Glutamatergic neuron (in vitro differentiated cells): ENCODE data around the gene NISCH. TPM values are rescaled to one million over a fixed set of nuclear protein-coding genes. Genes with fewer than 3 reads are reported as not detected.

ENCODE experiments used
- DNase-seq: peaks from one replicate; pipeline ENCODE4 v3.0.0; 2022
- H3K27ac Mint-ChIP-seq: one replicate; pipeline ENCODE4 v1.8.0; 2020; ENCODE audit warnings: mild to moderate bottlenecking, mixed read lengths, inconsistent platforms; ENCODE audit not compliant: unreplicated experiment
- H3K27me3 Mint-ChIP-seq: one replicate; pipeline ENCODE4 v1.8.0; 2020; ENCODE audit warnings: mild to moderate bottlenecking, moderate library complexity, mixed read lengths, inconsistent platforms; ENCODE audit not compliant: unreplicated experiment
- H3K36me3 Mint-ChIP-seq: one replicate; pipeline ENCODE4 v1.8.0; 2020; ENCODE audit warnings: mild to moderate bottlenecking, mixed read lengths, inconsistent platforms; ENCODE audit not compliant: unreplicated experiment
- H3K4me1 Mint-ChIP-seq: one replicate; pipeline ENCODE4 v1.8.0; 2020; ENCODE audit warnings: mild to moderate bottlenecking, low read depth, mixed read lengths, inconsistent platforms; ENCODE audit not compliant: unreplicated experiment
- H3K4me3 Mint-ChIP-seq: one replicate; pipeline ENCODE4 v1.8.0; 2020; ENCODE audit warnings: mild to moderate bottlenecking, mixed read lengths, inconsistent platforms; ENCODE audit not compliant: unreplicated experiment
- H3K9me3 Mint-ChIP-seq: one replicate; pipeline ENCODE4 v1.8.0; 2020; ENCODE audit warnings: mild to moderate bottlenecking, moderate library complexity, mixed read lengths, inconsistent platforms; ENCODE audit not compliant: unreplicated experiment
- total RNA-seq: library from RNA; stranded (reverse); fragmentation: NEBNext Ultra II Directional; extraction: Animal tissue kit (Norgen Biotek cat#: 25700); gene quantifications from one replicate; pipeline ENCODE4 v1.2.1, GENCODE V29; 2021; ENCODE audit not compliant: unreplicated experiment
- TF ChIP-seq, protein P1 (sequence below): fragments of 200-600 bp; sonication (generic); IDR thresholded peaks from one replicate; pipeline ENCODE4 v1.5.0; 2021; ENCODE audit not compliant: partially characterized antibody, unreplicated experiment

The NISCH gene
- total RNA-seq, 1 donor from 2014 or later, result 280 TPM

GRCh38 chr3:52428151-52429005, 27.0 kb upstream of the NISCH start:
- Mint-ChIP-seq H3K36me3 (no peaks in the 10 kb centered on the region), H3K4me1 (peaks cover 9% of the 10 kb centered on the region), H3K4me3 (no peak overlapping the region), H3K27ac (no peak overlapping the region), H3K9me3 (no peaks in the 10 kb centered on the region), H3K27me3 (peaks cover 3% of the 10 kb centered on the region)
- TF ChIP-seq, protein P1, sequence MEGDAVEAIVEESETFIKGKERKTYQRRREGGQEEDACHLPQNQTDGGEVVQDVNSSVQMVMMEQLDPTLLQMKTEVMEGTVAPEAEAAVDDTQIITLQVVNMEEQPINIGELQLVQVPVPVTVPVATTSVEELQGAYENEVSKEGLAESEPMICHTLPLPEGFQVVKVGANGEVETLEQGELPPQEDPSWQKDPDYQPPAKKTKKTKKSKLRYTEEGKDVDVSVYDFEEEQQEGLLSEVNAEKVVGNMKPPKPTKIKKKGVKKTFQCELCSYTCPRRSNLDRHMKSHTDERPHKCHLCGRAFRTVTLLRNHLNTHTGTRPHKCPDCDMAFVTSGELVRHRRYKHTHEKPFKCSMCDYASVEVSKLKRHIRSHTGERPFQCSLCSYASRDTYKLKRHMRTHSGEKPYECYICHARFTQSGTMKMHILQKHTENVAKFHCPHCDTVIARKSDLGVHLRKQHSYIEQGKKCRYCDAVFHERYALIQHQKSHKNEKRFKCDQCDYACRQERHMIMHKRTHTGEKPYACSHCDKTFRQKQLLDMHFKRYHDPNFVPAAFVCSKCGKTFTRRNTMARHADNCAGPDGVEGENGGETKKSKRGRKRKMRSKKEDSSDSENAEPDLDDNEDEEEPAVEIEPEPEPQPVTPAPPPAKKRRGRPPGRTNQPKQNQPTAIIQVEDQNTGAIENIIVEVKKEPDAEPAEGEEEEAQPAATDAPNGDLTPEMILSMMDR, result no peak
- DNase-seq, result no peak

- no peaks in the 10 kb centered on the region for H3K9me3 Mint-ChIP-seq
- no peak for DNase-seq
- no peak overlapping the region for H3K4me3 Mint-ChIP-seq
- H3K27ac Mint-ChIP-seq, result no peak overlapping the region
- peaks cover 3% of the 10 kb centered on the region for H3K27me3 Mint-ChIP-seq
- TF ChIP-seq, protein P1, result no peak
- no peaks in the 10 kb centered on the region for H3K36me3 Mint-ChIP-seq
- peaks cover 11% of the 10 kb centered on the region for H3K4me1 Mint-ChIP-seq
These were observed 26.4 kb upstream of the NISCH start for GRCh38 chr3:52429031-52429430.

DNA sequence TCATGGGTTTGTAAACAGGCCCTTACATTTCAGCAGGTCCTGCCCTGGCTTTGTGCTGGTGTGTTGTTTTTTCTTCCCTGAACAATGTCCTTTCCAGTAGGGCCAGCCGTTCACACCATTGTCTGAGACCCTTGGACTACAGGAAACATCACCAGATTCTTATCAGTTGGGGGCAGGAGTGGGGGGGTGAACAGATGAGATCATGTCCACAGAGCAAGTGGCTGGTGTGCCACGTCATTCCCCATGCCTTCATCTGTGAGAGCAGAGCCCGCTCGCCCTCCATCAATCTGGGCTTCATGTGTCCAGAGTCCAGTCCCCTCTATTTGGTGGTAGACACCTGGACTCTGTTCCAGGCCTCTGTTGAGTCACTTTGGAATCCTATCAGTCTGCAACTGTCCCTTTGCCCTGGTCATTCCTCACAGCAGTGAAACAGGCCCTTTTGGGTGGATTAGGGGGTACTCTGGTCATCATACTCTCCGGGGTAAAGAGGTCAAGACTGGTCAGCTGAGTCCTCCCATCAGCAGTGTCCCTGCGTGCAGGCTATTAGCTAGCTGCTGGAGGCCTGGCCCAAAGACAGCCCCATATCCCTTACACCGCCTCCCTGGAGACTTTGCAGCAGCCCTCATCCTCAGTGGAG, 25.5 kb upstream of the NISCH start:
- no peak for DNase-seq
- no peaks in the 10 kb centered on the region for H3K36me3 Mint-ChIP-seq
- TF ChIP-seq, protein P1, result no peak
- no peaks in the 10 kb centered on the region for H3K9me3 Mint-ChIP-seq
- no peak overlapping the region for H3K4me3 Mint-ChIP-seq
- H3K27ac Mint-ChIP-seq, result no peak overlapping the region
- peaks cover 17% of the 10 kb centered on the region for H3K4me1 Mint-ChIP-seq
- H3K27me3 Mint-ChIP-seq, result peaks cover 3% of the 10 kb centered on the region

GRCh38 chr3:52430416-52430810, 25.0 kb upstream of the NISCH start:
- H3K27ac Mint-ChIP-seq, result no peak overlapping the region

More at GRCh38 chr3:52430416-52430810, 25.0 kb upstream of the NISCH start:
- no peaks in the 10 kb centered on the region for H3K9me3 Mint-ChIP-seq
- peaks cover 20% of the 10 kb centered on the region for H3K4me1 Mint-ChIP-seq
- H3K27me3 Mint-ChIP-seq, result peaks cover 3% of the 10 kb centered on the region
- no peaks in the 10 kb centered on the region for H3K36me3 Mint-ChIP-seq
- H3K4me3 Mint-ChIP-seq, result no peak overlapping the region
- TF ChIP-seq, protein P1, result no peak
- no peak for DNase-seq
